Cardiac atrium fibroblast (primary cell): ENCODE results near the gene VWA5A. TPM values are rescaled to one million over a fixed set of nuclear protein-coding genes. Genes with fewer than 3 reads are reported as not detected.

Source experiments
- total RNA-seq: library from RNA; depleted of rRNA; stranded (reverse); fragments of >200 nt; gene quantifications from 2 replicates; pipeline ENCODE4 v1.2.3, GENCODE V29; 2015

VWA5A gene
- 10.2 and 13.9 TPM in 2 replicates for total RNA-seq

GRCh38 chr11:124114942-124115781, at the start of gene VWA5A:
VWA5A (plus strand) TSS chr11:124115450; CDS start chr11:124117512, 2,062 bp downstream.

GRCh38 chr11:124183068-124183467, 67.8 kb downstream of the VWA5A start, which contains the start of gene OR10D3:
OR10D3 (plus strand) TSS chr11:124183345; CDS start chr11:124185270, 1,925 bp downstream.

Other genes starting within 250 kb of the VWA5A start
- not detected in 2 replicates for gene TMEM225, start 229.8 kb upstream of the VWA5A start, total RNA-seq
- gene OR8D4, start 213.3 kb upstream of the VWA5A start, total RNA-seq, result not detected in 2 replicates
- gene OR4D5, start 175.8 kb upstream of the VWA5A start, total RNA-seq, result not detected in 2 replicates
- gene OR6T1, start 171.6 kb upstream of the VWA5A start, total RNA-seq, result not detected in 2 replicates
- gene OR10S1, start 137.7 kb upstream of the VWA5A start, total RNA-seq, result not detected in 2 replicates
- gene OR10G6, start 120.3 kb upstream of the VWA5A start, total RNA-seq, result not detected in 2 replicates
- gene OR10G4, start 102.5 kb upstream of the VWA5A start, total RNA-seq, result not detected in 2 replicates
- gene OR10G9, start 92.4 kb upstream of the VWA5A start, total RNA-seq, result not detected in 2 replicates
- gene OR10G8, start 88.7 kb upstream of the VWA5A start, total RNA-seq, result not detected in 2 replicates
- not detected in 2 replicates for gene OR10G7, start 74.1 kb upstream of the VWA5A start, total RNA-seq
- not detected in 2 replicates for gene OR10D3, start 67.9 kb downstream of the VWA5A start, total RNA-seq
- gene OR8G1, start 125.6 kb downstream of the VWA5A start, total RNA-seq, result not detected in 2 replicates
- gene OR8G5, start 140.9 kb downstream of the VWA5A start, total RNA-seq, result not detected in 2 replicates
- not detected in 2 replicates for gene OR8D1, start 198.5 kb downstream of the VWA5A start, total RNA-seq
- not detected in 2 replicates for gene OR8D2, start 204.7 kb downstream of the VWA5A start, total RNA-seq